HG03354 (cell line): Measurements from ENCODE around the gene TAF11.

Experiments
- ATAC-seq: cut with Tn5 transposase; IDR thresholded peaks from one replicate; pipeline ENCODE4 v1.9.1; 2021; ENCODE audit warnings: mild to moderate bottlenecking; ENCODE audit not compliant: unreplicated experiment, poor library complexity, severe bottlenecking

The TAF11 gene

GRCh38 chr6:34829137-34829536, 58.7 kb downstream of the TAF11 start:
- no peak for ATAC-seq
